Pons (tissue), 1 donor: ENCODE data around the gene OVOL2.
"Not testable (repeated sequence)": the region's sequence is repeated elsewhere in the genome, so short reads cannot be mapped to it uniquely, and the experiment has no call there.

ENCODE experiments used
- DNase-seq: peaks from one replicate; pipeline ENCODE4 v3.0.0-alpha.2; 2016; ENCODE audit warnings: low spot score

OVOL2 gene

GRCh38 chr20:18057101-18057993, at the start of gene OVOL2:
Gene OVOL2 (minus strand): TSS chr20:18057916. CDS start chr20:18057634, 282 bp downstream.
- no peak for DNase-seq

- no peak for DNase-seq
Observed at GRCh38 chr20:18103497-18103896, 45.8 kb upstream of the OVOL2 start.

- no peak for DNase-seq
Observed at GRCh38 chr20:18101125-18101810, 43.6 kb upstream of the OVOL2 start.

GRCh38 chr20:18100569-18100968, 42.9 kb upstream of the OVOL2 start:
- DNase-seq, result not testable (repeated sequence)

- DNase-seq, result no peak
Observed at GRCh38 chr20:18094191-18094590, 36.5 kb upstream of the OVOL2 start.

GRCh38 chr20:18093388-18093787, 35.7 kb upstream of the OVOL2 start:
- no peak for DNase-seq

- no peak for DNase-seq
Observed at GRCh38 chr20:18092890-18093289, 35.2 kb upstream of the OVOL2 start.

GRCh38 chr20:18091623-18092022, 33.9 kb upstream of the OVOL2 start:
- no peak for DNase-seq

GRCh38 chr20:18090477-18090876, 32.8 kb upstream of the OVOL2 start:
- DNase-seq, result no peak

- DNase-seq, result peak; percentile 3
Observed at GRCh38 chr20:18090044-18090443, 32.3 kb upstream of the OVOL2 start.

- DNase-seq, result not testable (repeated sequence)
Observed at GRCh38 chr20:18088841-18089240, 31.1 kb upstream of the OVOL2 start.

GRCh38 chr20:18088298-18088697, 30.6 kb upstream of the OVOL2 start:
- not testable (repeated sequence) for DNase-seq

GRCh38 chr20:18087054-18087453, 29.3 kb upstream of the OVOL2 start:
- no peak for DNase-seq

GRCh38 chr20:18080836-18081235, 23.1 kb upstream of the OVOL2 start:
- not testable (repeated sequence) for DNase-seq

- no peak for DNase-seq
Observed at GRCh38 chr20:18079756-18080353, 22.1 kb upstream of the OVOL2 start.

GRCh38 chr20:18077157-18077556, 19.4 kb upstream of the OVOL2 start:
- DNase-seq, result no peak

- DNase-seq, result no peak
Observed at GRCh38 chr20:18072532-18072931, 14.8 kb upstream of the OVOL2 start.

- no peak for DNase-seq
Observed at GRCh38 chr20:18066421-18067333, 9.0 kb upstream of the OVOL2 start.

GRCh38 chr20:18063676-18064075, 6.0 kb upstream of the OVOL2 start:
- no peak for DNase-seq

- DNase-seq, result no peak
Observed at GRCh38 chr20:18059603-18060002, 1.9 kb upstream of the OVOL2 start.

- no peak for DNase-seq
Observed at GRCh38 chr20:18058661-18059467, 1.1 kb upstream of the OVOL2 start.
